ENCODE data around the gene MAP3K21.

GRCh38 chr1:233357595-233358397 is 30.3 kb downstream of the MAP3K21 start:
- TF ChIP-seq CTCF (conservative IDR thresholded peaks at IDR 0.05 in 1 of 2, IDR thresholded peaks at IDR 0.05 in 1 of 2; ENCODE audit: low read depth in 1 of 2, low read length in 2 of 2) (no peak), EZH2 (IDR thresholded peaks at IDR 0.05; ENCODE audit: low read length, missing control alignments) (no peak)

All from fibroblast of lung (primary cell).